ENCODE measurements around the gene PRR19.
A peak's percentile ranks its signal among the peaks of the same experiment; 100 is the strongest.

Gene PRR19

GRCh38 chr19:42303876-42304275 is 1.9 kb downstream of the PRR19 start:
- DNase-seq (ENCODE audit: low read depth) = no peak
- no peak overlapping the region for H3K4me3 ChIP-seq (ENCODE audit: low read length)
- TF ChIP-seq CTCF (IDR thresholded peaks at IDR 0.05; ENCODE audit: insufficient read depth, low read depth, low read length, missing control alignments) = no peak

- no peak overlapping the region for H3K4me3 ChIP-seq (ENCODE audit: low read length)
- no peak for DNase-seq (ENCODE audit: low read depth)
- TF ChIP-seq CTCF (IDR thresholded peaks at IDR 0.05; ENCODE audit: insufficient read depth, low read depth, low read length, missing control alignments) = no peak
Measured at GRCh38 chr19:42306646-42307045, 4.7 kb downstream of the PRR19 start.

GRCh38 chr19:42309686-42310085 is 7.8 kb downstream of the PRR19 start:
- no peak for TF ChIP-seq CTCF (IDR thresholded peaks at IDR 0.05; ENCODE audit: insufficient read depth, low read depth, low read length, missing control alignments)
- H3K4me3 ChIP-seq (ENCODE audit: low read length) = no peak overlapping the region

GRCh38 chr19:42311657-42312056 is 9.7 kb downstream of the PRR19 start:
- TF ChIP-seq CTCF (IDR thresholded peaks at IDR 0.05; ENCODE audit: insufficient read depth, low read depth, low read length, missing control alignments) = peak; percentile 34
- DNase-seq (ENCODE audit: low read depth) = peak; percentile 38
- H3K4me3 ChIP-seq (ENCODE audit: low read length) = no peak overlapping the region

More at GRCh38 chr19:42309686-42310085, 7.8 kb downstream of the PRR19 start:
- DNase-seq (ENCODE audit: low read depth) = no peak

- no peak for DNase-seq (ENCODE audit: low read depth)
- no peak overlapping the region for H3K4me3 ChIP-seq (ENCODE audit: low read length)
- no peak for TF ChIP-seq CTCF (IDR thresholded peaks at IDR 0.05; ENCODE audit: insufficient read depth, low read depth, low read length, missing control alignments)
Measured at GRCh38 chr19:42312370-42312769, 10.4 kb downstream of the PRR19 start.

GRCh38 chr19:42313096-42313839 is 11.3 kb downstream of the PRR19 start, which contains the start of gene TMEM145:
Gene TMEM145 (plus strand): TSS chr19:42313309. CDS start chr19:42313377, 68 bp downstream.
- DNase-seq (ENCODE audit: low read depth) = peak; percentile 59
- TF ChIP-seq CTCF (IDR thresholded peaks at IDR 0.05; ENCODE audit: insufficient read depth, low read depth, low read length, missing control alignments) = no peak
- peak within 1 kb of the TSS; percentile 8 for H3K4me3 ChIP-seq (ENCODE audit: low read length)
